ENCODE measurements around the gene BANF1. TPM values are rescaled to one million over a fixed set of nuclear protein-coding genes. Genes with fewer than 3 reads are reported as not detected.
A peak's percentile ranks its signal among the peaks of the same experiment; 100 is the strongest.

Gene BANF1
- total and polyA plus RNA-seq, 2 of the 13 experiments (the other 11 are each of a cell fraction or from before 2014, with no cell fraction given), result 40.5 to 86.5 TPM

DNA sequence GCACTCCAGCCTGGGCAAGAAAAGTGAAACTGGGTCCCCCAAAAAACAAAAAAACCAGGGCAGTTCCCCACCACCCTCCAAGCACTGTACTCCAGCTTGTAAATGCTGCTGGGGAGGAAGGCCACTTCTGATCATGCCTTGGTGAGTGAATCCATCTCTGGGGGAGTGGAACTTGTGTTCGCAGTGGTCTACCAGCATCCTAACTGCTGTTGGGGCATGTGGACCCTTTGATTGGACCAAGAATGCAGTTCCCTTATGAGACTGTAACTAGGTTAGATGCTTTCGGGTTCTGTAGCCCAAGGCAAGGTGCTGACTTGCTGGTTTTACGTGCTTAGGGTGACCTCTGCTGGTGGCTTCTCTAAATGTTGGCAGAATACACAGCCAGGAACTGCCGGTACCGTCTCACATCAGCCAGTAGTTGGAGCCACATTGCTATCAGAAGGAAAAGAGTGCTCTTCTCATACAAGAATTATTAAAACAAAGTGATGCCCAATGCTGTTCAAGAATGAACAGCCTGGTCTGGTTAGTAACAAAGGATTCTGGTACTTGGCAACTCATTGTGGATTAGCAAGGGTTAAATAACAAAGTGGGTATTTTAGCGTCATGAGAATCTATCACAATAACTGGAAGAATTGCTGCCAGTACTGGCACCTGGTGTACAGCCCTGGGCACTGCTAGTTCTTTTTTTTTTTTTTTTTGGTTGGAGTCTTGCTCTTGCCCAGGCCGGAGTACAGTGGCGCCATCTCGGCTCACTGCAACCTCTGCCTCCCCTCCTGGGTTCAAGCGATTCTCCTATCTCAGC is 13.3 kb upstream of the BANF1 start (continued):
- TF ChIP-seq ZNF687 (CRISPR knock-in tag; IDR thresholded peaks at IDR 0.05) (no peak), ZNF720 (CRISPR knock-in tag; IDR thresholded peaks at IDR 0.05) (no peak), PBX2 (CRISPR knock-in tag; IDR thresholded peaks at IDR 0.05) (no peak), HMG20A (CRISPR knock-in tag; IDR thresholded peaks at IDR 0.05; ENCODE audit: borderline replicate concordance) (no peak), SMAD3 (CRISPR knock-in tag; IDR thresholded peaks at IDR 0.05) (peak; percentile 72; the same call in 1 of the 2 replicates), ZNF616 (CRISPR knock-in tag; IDR thresholded peaks at IDR 0.05; ENCODE audit: low read depth) (0 out of 2 replicates have a peak, but pooled peaks have one; percentile 36), REPIN1 (CRISPR knock-in tag; IDR thresholded peaks at IDR 0.05; ENCODE audit: borderline replicate concordance, low read depth) (peak; percentile 44; the same call in 1 of the 2 replicates), ZNF549 (CRISPR knock-in tag; IDR thresholded peaks at IDR 0.05) (no peak), KAT8 (CRISPR knock-in tag; IDR thresholded peaks at IDR 0.05) (peak; percentile 55; the same call in 1 of the 2 replicates), ETV6 (CRISPR knock-in tag; conservative IDR thresholded peaks at IDR 0.05) (no peak), ARNT2 (CRISPR knock-in tag; IDR thresholded peaks at IDR 0.05; ENCODE audit: low read depth) (no peak), ZBTB25 (CRISPR knock-in tag; IDR thresholded peaks at IDR 0.05) (0 out of 2 replicates have a peak, but pooled peaks have one; percentile 42), ZNF792 (CRISPR knock-in tag; IDR thresholded peaks at IDR 0.05) (no peak), KMT2B (CRISPR knock-in tag; IDR thresholded peaks at IDR 0.05) (no peak), GLI4 (CRISPR knock-in tag; IDR thresholded peaks at IDR 0.05; ENCODE audit: borderline replicate concordance) (0 out of 2 replicates have a peak, but pooled peaks have one; percentile 32), ZNF24 (IDR thresholded peaks at IDR 0.05) (peak; percentile 29; the same call in 1 of the 2 replicates), ARNTL (CRISPR knock-in tag; IDR thresholded peaks at IDR 0.05) (0 out of 2 replicates have a peak, but pooled peaks have one; percentile 19), PHF5A (CRISPR knock-in tag; IDR thresholded peaks at IDR 0.05; ENCODE audit: low read depth, unreplicated experiment) (peak; percentile 41), ERF (CRISPR knock-in tag; IDR thresholded peaks at IDR 0.05) (0 out of 2 replicates have a peak, but pooled peaks have one; percentile 42), RXRB (CRISPR knock-in tag; IDR thresholded peaks at IDR 0.05; ENCODE audit: borderline replicate concordance) (peak; percentile 52; the same call in 1 of the 2 replicates), TBX2 (CRISPR knock-in tag; IDR thresholded peaks at IDR 0.05; ENCODE audit: borderline replicate concordance) (peak; percentile 34; the same call in 1 of the 2 replicates), NFYC (CRISPR knock-in tag; IDR thresholded peaks at IDR 0.05) (no peak), PITX1 (CRISPR knock-in tag; IDR thresholded peaks at IDR 0.05) (0 out of 2 replicates have a peak, but pooled peaks have one; percentile 38), ZSCAN12 (CRISPR knock-in tag; IDR thresholded peaks at IDR 0.05) (0 out of 2 replicates have a peak, but pooled peaks have one; percentile 38)
- TF ChIP-seq, protein P1, sequence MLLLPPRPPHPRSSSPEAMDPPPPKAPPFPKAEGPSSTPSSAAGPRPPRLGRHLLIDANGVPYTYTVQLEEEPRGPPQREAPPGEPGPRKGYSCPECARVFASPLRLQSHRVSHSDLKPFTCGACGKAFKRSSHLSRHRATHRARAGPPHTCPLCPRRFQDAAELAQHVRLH (CRISPR knock-in tag; IDR thresholded peaks at IDR 0.05; ENCODE audit: borderline replicate concordance, low read depth), result peak; percentile 42; the same call in 1 of the 2 replicates

All from HepG2 (cell line).